NT2/D1 (cell line): Measurements from ENCODE around the gene DAPL1.

Experiments
- DNase-seq: peaks from one replicate; pipeline ENCODE4 v3.0.0-alpha.2; 2011; ENCODE audit warnings: low read depth, low spot score
- H3K27me3 ChIP-seq: 2 replicates; pipeline ENCODE4 v1.6.0; 2011; ENCODE audit warnings: mild to moderate bottlenecking; ENCODE audit not compliant: insufficient read length, insufficient read depth
- H3K36me3 ChIP-seq: 2 replicates; pipeline ENCODE4 v1.6.1; 2011; ENCODE audit warnings: mild to moderate bottlenecking, low read length, mixed read lengths; ENCODE audit not compliant: insufficient read depth, insufficient read length
- H3K4me1 ChIP-seq: 2 replicates; pipeline ENCODE4 v1.5.1; 2011; ENCODE audit not compliant: insufficient read depth, insufficient read length
- H3K4me3 ChIP-seq: 2 replicates; pipeline ENCODE4 v1.5.1; 2011; ENCODE audit warnings: low read depth; ENCODE audit not compliant: insufficient read length
- H3K9ac ChIP-seq: 2 replicates; pipeline ENCODE4 v1.6.0; 2011; ENCODE audit warnings: low read depth; ENCODE audit not compliant: insufficient read length
- H3K9me3 ChIP-seq: 2 replicates; pipeline ENCODE4 v1.5.1; 2011; ENCODE audit warnings: mild to moderate bottlenecking, low read length; ENCODE audit not compliant: insufficient read depth
- SUZ12 ChIP-seq: IDR thresholded peaks from 2 replicates; pipeline ENCODE4 v1.6.1; 2011; ENCODE audit not compliant: insufficient read length, insufficient read depth; ENCODE audit errors: extremely low read depth
- YY1 ChIP-seq: IDR thresholded peaks from 2 replicates; pipeline ENCODE4 v1.6.1; 2011; ENCODE audit not compliant: insufficient read length, insufficient read depth
- ZNF274 ChIP-seq: IDR thresholded peaks from 2 replicates; pipeline ENCODE4 v1.6.1; 2011; ENCODE audit warnings: mild to moderate bottlenecking, low read depth, low read length

The DAPL1 gene

GRCh38 chr2:158825021-158825420 is 29.9 kb downstream of the DAPL1 start:
- H3K9ac ChIP-seq = no peak overlapping the region
- no peak for TF ChIP-seq YY1
- TF ChIP-seq ZNF274 = no peak
- no peak for TF ChIP-seq SUZ12
- H3K36me3 ChIP-seq = no peaks in the 10 kb centered on the region

DNA sequence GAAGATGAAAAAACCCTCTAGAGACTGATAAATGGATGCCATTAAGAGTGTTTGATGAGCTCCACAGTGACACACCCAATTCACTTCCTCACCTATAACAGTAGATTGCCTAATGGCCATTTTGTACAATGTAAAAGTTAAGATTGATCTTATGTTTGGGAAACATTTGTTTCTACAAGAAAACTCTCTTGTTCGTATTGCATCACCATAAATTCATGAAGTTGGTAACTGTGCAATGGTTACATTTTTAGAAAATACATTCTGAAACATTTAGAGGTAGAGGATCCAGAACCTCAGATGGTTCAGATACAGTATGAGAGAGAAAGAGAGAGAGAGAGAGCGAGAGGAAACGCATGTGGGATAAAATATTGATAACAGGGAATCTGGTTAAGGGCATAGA is 31.8 kb downstream of the DAPL1 start:
- Histone ChIP-seq H3K4me1 (no peaks in the 10 kb centered on the region), H3K27me3 (no peaks in the 10 kb centered on the region)

More at GRCh38 chr2:158825021-158825420, 29.9 kb downstream of the DAPL1 start:
- H3K27me3 ChIP-seq = no peaks in the 10 kb centered on the region
- no peak for DNase-seq
- no peak overlapping the region for H3K4me3 ChIP-seq
- H3K4me1 ChIP-seq = no peaks in the 10 kb centered on the region
- H3K9me3 ChIP-seq = no peaks in the 10 kb centered on the region

DNA sequence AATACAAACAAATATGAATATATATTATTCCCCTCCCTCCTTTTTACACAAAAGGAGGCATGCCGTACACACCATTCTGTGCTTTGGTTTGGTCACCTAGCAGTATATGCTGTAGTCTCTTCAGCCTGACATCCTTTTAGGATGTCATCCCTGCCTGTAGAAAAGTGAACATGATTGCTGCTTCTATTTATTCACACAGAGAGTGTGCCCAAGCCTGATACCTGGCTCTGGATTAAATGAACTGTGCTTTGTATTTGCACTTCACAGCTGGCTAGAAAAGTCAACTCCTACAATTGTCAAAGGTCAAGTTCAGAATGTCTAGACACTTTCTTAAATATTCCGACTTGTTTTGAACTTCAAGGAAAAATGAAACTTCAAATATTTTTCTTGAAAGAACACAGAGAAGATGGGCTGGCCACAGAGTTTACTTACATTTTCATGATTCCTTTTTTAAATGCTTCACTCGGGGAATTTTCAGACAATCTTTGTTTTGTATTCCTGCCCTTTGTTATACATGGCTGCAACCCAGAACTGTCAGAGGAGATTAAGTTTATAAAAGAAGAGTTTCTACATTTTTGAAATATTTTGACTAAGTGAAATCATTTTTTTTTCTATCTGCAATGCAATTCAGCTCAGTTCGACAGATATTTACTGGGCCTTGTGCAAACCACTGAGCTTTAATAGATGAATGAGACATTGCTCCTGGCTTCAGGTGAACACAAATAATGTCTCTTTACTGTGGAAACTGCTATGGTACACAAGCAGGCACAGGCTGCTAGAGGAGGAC is 33.5 kb downstream of the DAPL1 start:
- DNase-seq = no peak
- Histone ChIP-seq H3K9ac (no peak overlapping the region), H3K9me3 (no peaks in the 10 kb centered on the region), H3K4me3 (no peak overlapping the region), H3K4me1 (no peaks in the 10 kb centered on the region), H3K27me3 (no peaks in the 10 kb centered on the region), H3K36me3 (no peaks in the 10 kb centered on the region)
- TF ChIP-seq YY1 (no peak), SUZ12 (no peak), ZNF274 (no peak)

More for the DNA sequence above, 31.8 kb downstream of the DAPL1 start:
- TF ChIP-seq SUZ12 (no peak), YY1 (no peak), ZNF274 (no peak)
- DNase-seq = no peak
- H3K36me3 ChIP-seq = no peaks in the 10 kb centered on the region
- H3K4me3 ChIP-seq = no peak overlapping the region
- H3K9ac ChIP-seq = no peak overlapping the region
- no peaks in the 10 kb centered on the region for H3K9me3 ChIP-seq

- Histone ChIP-seq H3K4me3 (no peak overlapping the region), H3K9ac (no peak overlapping the region), H3K9me3 (no peaks in the 10 kb centered on the region), H3K36me3 (no peaks in the 10 kb centered on the region), H3K4me1 (no peaks in the 10 kb centered on the region), H3K27me3 (no peaks in the 10 kb centered on the region)
- no peak for TF ChIP-seq ZNF274
- no peak for TF ChIP-seq SUZ12
- TF ChIP-seq YY1 = no peak
- no peak for DNase-seq
Measured at GRCh38 chr2:158829167-158829566, 34.0 kb downstream of the DAPL1 start.

GRCh38 chr2:158830201-158830600 is 35.1 kb downstream of the DAPL1 start:
- Histone ChIP-seq H3K4me1 (no peaks in the 10 kb centered on the region), H3K36me3 (no peaks in the 10 kb centered on the region), H3K9ac (no peak overlapping the region), H3K9me3 (no peaks in the 10 kb centered on the region), H3K27me3 (no peaks in the 10 kb centered on the region), H3K4me3 (no peak overlapping the region)
- no peak for DNase-seq
- TF ChIP-seq ZNF274 (no peak), SUZ12 (no peak), YY1 (no peak)

- Histone ChIP-seq H3K9me3 (no peaks in the 10 kb centered on the region), H3K27me3 (no peaks in the 10 kb centered on the region), H3K4me3 (no peak overlapping the region), H3K9ac (no peak overlapping the region), H3K4me1 (no peaks in the 10 kb centered on the region), H3K36me3 (no peaks in the 10 kb centered on the region)
- TF ChIP-seq SUZ12 = no peak
- no peak for TF ChIP-seq ZNF274
- TF ChIP-seq YY1 = no peak
- no peak for DNase-seq
Measured at GRCh38 chr2:158835431-158835830, 40.3 kb downstream of the DAPL1 start.

GRCh38 chr2:158837645-158838044 is 42.5 kb downstream of the DAPL1 start:
- Histone ChIP-seq H3K9ac (no peak overlapping the region), H3K27me3 (no peaks in the 10 kb centered on the region), H3K4me3 (no peak overlapping the region), H3K4me1 (no peaks in the 10 kb centered on the region), H3K36me3 (no peaks in the 10 kb centered on the region), H3K9me3 (no peaks in the 10 kb centered on the region)
- TF ChIP-seq ZNF274 (no peak), SUZ12 (no peak), YY1 (no peak)
- no peak for DNase-seq
